LNCAP (cell line): ENCODE results near the gene MSANTD3.

Source experiments
- CTCF ChIP-seq: fragments of 450-650 bp; IDR thresholded peaks from 2 replicates; pipeline ENCODE4 v1.5.1; 2017; ENCODE audit warnings: mild to moderate bottlenecking

The MSANTD3 gene

GRCh38 chr9:100486479-100487176 is 59.7 kb downstream of the MSANTD3 start:
- TF ChIP-seq CTCF, result no peak

GRCh38 chr9:100488177-100488576 is 61.2 kb downstream of the MSANTD3 start:
- TF ChIP-seq CTCF, result no peak

GRCh38 chr9:100489836-100490235 is 62.9 kb downstream of the MSANTD3 start:
- TF ChIP-seq CTCF, result no peak

- TF ChIP-seq CTCF, result no peak
These were observed 66.0 kb downstream of the MSANTD3 start for GRCh38 chr9:100492952-100493351.

GRCh38 chr9:100498592-100498991 is 71.6 kb downstream of the MSANTD3 start:
- TF ChIP-seq CTCF, result no peak

- TF ChIP-seq CTCF, result no peak
These were observed 72.5 kb downstream of the MSANTD3 start for GRCh38 chr9:100499460-100499859.

GRCh38 chr9:100499866-100500265 is 72.9 kb downstream of the MSANTD3 start:
- no peak for TF ChIP-seq CTCF
